ENCODE results near the gene GCLC.

GRCh38 chr6:53578371-53578770 lies 33.5 kb upstream of the GCLC start:
- TF ChIP-seq POLR2A (conservative IDR thresholded peaks at IDR 0.05) (no peak), POU5F1 (IDR thresholded peaks at IDR 0.05; ENCODE audit: borderline replicate concordance, low read depth, low read length, partially characterized antibody) (no peak), ZKSCAN8 (CRISPR knock-in tag; IDR thresholded peaks at IDR 0.05) (no peak), FIP1L1 (IDR thresholded peaks at IDR 0.05; ENCODE audit: low read depth, low read length, poor library complexity, severe bottlenecking) (no peak), EP400 (IDR thresholded peaks at IDR 0.05) (no peak), TEAD2 (tag; IDR thresholded peaks at IDR 0.05) (no peak), MYC (IDR thresholded peaks at IDR 0.05; ENCODE audit: low read depth, low read length) (no peak), MYC (CRISPR knock-in tag; IDR thresholded peaks at IDR 0.05; ENCODE audit: borderline replicate concordance, low read depth) (no peak), SRSF7 (optimal IDR thresholded peaks at IDR 0.05; ENCODE audit: low read depth, low read length) (no peak), YY1 (IDR thresholded peaks at IDR 0.05; ENCODE audit: borderline replicate concordance in 1 of 3, control insufficient read depth in 1 of 3, extremely low read depth in 1 of 3, insufficient read depth in 3 of 3, insufficient read length in 1 of 3, insufficient replicate concordance in 2 of 3, low read depth in 1 of 3, low read length in 2 of 3) (no peak), POLR2AphosphoS5 (IDR thresholded peaks at IDR 0.05; ENCODE audit: control insufficient read depth, insufficient read depth, low read depth, low read length) (no peak), POLR2AphosphoS2 (IDR thresholded peaks at IDR 0.05; ENCODE audit: low read length) (no peak)

Measured in K562 (cell line).